ENCODE measurements around the gene DLGAP4. TPM values are rescaled to one million over a fixed set of nuclear protein-coding genes. Genes with fewer than 3 reads are reported as not detected.

Gene DLGAP4
- total RNA-seq, 5 donors from 2014 or later (not counting 1 experiment from before 2014, with no cell fraction given) = 36.4 to 54.4 (median 43.9) TPM

DNA sequence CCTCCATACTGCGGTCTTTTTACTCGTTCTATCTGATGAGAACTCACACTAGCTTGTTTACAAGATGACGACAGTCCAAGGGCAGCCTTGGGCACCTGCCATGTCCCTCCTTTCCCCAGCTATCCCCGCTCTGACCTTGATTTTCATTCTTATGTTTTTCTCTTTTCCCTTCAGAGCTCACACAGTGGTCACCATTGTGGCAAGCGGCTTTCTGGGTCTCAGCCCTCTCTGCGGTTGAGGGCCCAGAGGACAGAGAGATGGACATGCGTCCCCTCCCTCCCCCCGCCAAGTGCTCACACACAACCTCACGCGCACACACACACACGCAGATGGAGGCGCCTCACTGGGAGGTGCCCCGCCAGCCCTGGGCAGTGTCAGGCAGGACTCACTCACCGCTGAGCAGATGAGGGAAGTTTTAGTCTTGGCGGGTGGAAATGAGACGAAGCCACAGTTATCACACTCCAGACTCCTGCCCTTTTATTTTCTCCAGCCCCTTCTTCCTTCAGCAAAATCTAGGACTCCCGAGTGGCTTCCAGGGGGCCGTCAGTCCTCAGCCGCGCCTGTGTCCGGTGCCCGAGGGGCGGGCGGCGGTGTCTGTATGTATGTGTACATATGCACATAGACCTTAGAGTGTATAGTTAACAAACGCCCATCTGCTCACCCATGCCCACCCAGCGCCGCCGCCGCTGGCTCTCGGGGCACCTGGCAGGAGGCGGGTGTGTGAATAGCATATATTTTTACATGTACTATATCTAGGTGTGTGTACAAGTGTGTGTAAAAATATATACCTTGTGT is 221.4 kb downstream of the DLGAP4 start:
- Mint-ChIP-seq H3K27ac (no peak overlapping the region), H3K4me3 (no peak overlapping the region), H3K9me3 (no peaks in the 10 kb centered on the region), H3K36me3 (peaks cover 26% of the 10 kb centered on the region), H3K4me1 (no peaks in the 10 kb centered on the region), H3K27me3 (no peaks in the 10 kb centered on the region)
- ATAC-seq (replicated peaks in 1 of 4) (no peak), DNase-seq (no peak)
- CTCF ChIA-PET = interaction anchor here in 1 of 2 donors (0.6 kb wide), 1 partner anchor 14 kb away, joined by 3 read pairs; no protein-coding TSS in a partner anchor
- Histone ChIP-seq H3K4me3 (ENCODE audit: control insufficient read depth in 1 of 2, extremely low read depth in 1 of 2, low read length in 1 of 2) (no peak overlapping the region), H3K4me1 (ENCODE audit: control insufficient read depth in 1 of 2, extremely low read depth in 1 of 2, insufficient read depth in 2 of 2, low read length in 2 of 2) (no peaks in the 10 kb centered on the region), H3K27me3 (replicated peaks in 1 of 2; ENCODE audit: control insufficient read depth in 2 of 2, extremely low read depth in 1 of 2, insufficient read depth in 2 of 2, low read length in 1 of 2) (no peaks in the 10 kb centered on the region), H3K9me3 (no peaks in the 10 kb centered on the region), H3K27ac (ENCODE audit: low read length) (no peak overlapping the region), H3K36me3 (ENCODE audit: control insufficient read depth in 2 of 2, extremely low read depth in 1 of 2, insufficient read depth in 1 of 2, low read length in 1 of 2) (peaks cover 20 to 39% of the 10 kb centered on the region in 2 donors)
- WGBS (ENCODE audit: insufficient coverage) = 97% methylated on average over 9 of the region's 32 CpGs
- POLR2A ChIA-PET = interaction anchor here (0.5 to 0.6 kb wide), 2 partner anchors 42 to 75 kb away, joined by 3 read pairs; no protein-coding TSS in a partner anchor

DNA sequence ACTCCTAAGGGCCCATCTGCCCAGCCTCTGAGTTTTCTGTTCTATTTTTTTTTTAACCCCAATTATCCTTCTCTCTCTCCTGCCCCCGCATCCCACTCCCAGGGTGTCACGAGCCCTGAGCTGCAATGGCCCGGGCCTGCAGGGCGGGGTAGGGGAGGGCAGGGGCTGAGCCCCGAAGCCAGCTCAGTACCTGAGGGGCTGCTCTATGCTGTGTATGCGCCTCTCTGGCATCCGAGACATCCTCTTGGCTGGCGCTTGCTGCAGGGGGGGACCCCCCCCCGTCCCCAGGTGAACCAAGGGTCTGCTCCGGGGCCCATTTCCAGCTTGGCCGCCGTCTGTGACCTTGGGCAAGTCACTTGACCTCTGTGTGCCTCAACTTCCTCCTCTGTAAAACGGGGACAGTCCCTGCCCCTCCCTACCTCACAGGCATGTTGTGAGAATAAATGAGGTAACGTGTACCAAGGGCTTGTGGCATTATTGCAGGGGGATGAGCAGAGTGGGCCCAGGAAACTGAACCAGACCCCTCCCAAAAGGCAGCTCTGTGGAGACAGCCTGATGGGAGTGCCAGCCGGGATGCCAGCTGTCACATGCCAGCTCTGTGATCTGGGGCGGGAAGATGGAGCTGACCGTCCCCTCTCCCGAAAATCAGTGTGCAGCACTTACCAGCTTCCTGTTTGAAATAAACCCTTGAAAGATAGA is 222.2 kb downstream of the DLGAP4 start:
- WGBS (ENCODE audit: insufficient coverage) = 90% methylated on average over 11 of the region's 18 CpGs
- Mint-ChIP-seq H3K36me3 (peaks cover 26% of the 10 kb centered on the region), H3K27ac (no peak overlapping the region), H3K9me3 (no peaks in the 10 kb centered on the region), H3K27me3 (no peaks in the 10 kb centered on the region), H3K4me3 (no peak overlapping the region), H3K4me1 (no peaks in the 10 kb centered on the region)
- DNase-seq (no peak), ATAC-seq (replicated peaks in 1 of 4) (peak in 1 of 4 experiments; percentile 27)
- Histone ChIP-seq H3K27me3 (replicated peaks in 1 of 2; ENCODE audit: control insufficient read depth in 2 of 2, extremely low read depth in 1 of 2, insufficient read depth in 2 of 2, low read length in 1 of 2) (no peaks in the 10 kb centered on the region), H3K27ac (ENCODE audit: low read length) (no peak overlapping the region), H3K4me3 (ENCODE audit: control insufficient read depth in 1 of 2, extremely low read depth in 1 of 2, low read length in 1 of 2) (no peak overlapping the region), H3K36me3 (ENCODE audit: control insufficient read depth in 2 of 2, extremely low read depth in 1 of 2, insufficient read depth in 1 of 2, low read length in 1 of 2) (peaks cover 20 to 37% of the 10 kb centered on the region in 2 donors), H3K9me3 (no peaks in the 10 kb centered on the region), H3K4me1 (ENCODE audit: control insufficient read depth in 1 of 2, extremely low read depth in 1 of 2, insufficient read depth in 2 of 2, low read length in 2 of 2) (no peaks in the 10 kb centered on the region)
- CTCF ChIA-PET = no interaction called here
- POLR2A ChIA-PET = no interaction called here

- H3K27ac Mint-ChIP-seq = peak overlapping the region in 1 of 2 donors; percentile 51
- POLR2A ChIA-PET = no interaction called here
- no peaks in the 10 kb centered on the region for H3K27me3 Mint-ChIP-seq
- Histone ChIP-seq H3K36me3 (ENCODE audit: control insufficient read depth in 2 of 2, extremely low read depth in 1 of 2, insufficient read depth in 1 of 2, low read length in 1 of 2) (peaks cover 20 to 33% of the 10 kb centered on the region in 2 donors), H3K9me3 (no peaks in the 10 kb centered on the region), H3K27me3 (replicated peaks in 1 of 2; ENCODE audit: control insufficient read depth in 2 of 2, extremely low read depth in 1 of 2, insufficient read depth in 2 of 2, low read length in 1 of 2) (no peaks in the 10 kb centered on the region), H3K4me1 (ENCODE audit: control insufficient read depth in 1 of 2, extremely low read depth in 1 of 2, insufficient read depth in 2 of 2, low read length in 2 of 2) (no peaks in the 10 kb centered on the region), H3K4me3 (ENCODE audit: control insufficient read depth in 1 of 2, extremely low read depth in 1 of 2, low read length in 1 of 2) (no peak overlapping the region), H3K27ac (ENCODE audit: low read length) (no peak overlapping the region)
- H3K4me3 Mint-ChIP-seq = no peak overlapping the region
- ATAC-seq (replicated peaks in 1 of 4) (no peak), DNase-seq (no peak)
- H3K4me1 Mint-ChIP-seq = no peaks in the 10 kb centered on the region
- no peaks in the 10 kb centered on the region for H3K9me3 Mint-ChIP-seq
- peaks cover 25% of the 10 kb centered on the region for H3K36me3 Mint-ChIP-seq
- WGBS (ENCODE audit: insufficient coverage) = 85% methylated on average over 6 of the region's 14 CpGs
- CTCF ChIA-PET = no interaction called here
Measured at GRCh38 chr20:36528875-36529417, 222.8 kb downstream of the DLGAP4 start.

- Mint-ChIP-seq H3K4me3 (no peak overlapping the region), H3K4me1 (no peaks in the 10 kb centered on the region), H3K36me3 (peaks cover 10% of the 10 kb centered on the region), H3K9me3 (no peaks in the 10 kb centered on the region), H3K27ac (no peak overlapping the region), H3K27me3 (no peaks in the 10 kb centered on the region)
- peaks cover 3% of the 10 kb centered on the region in 2 donors for H3K36me3 ChIP-seq (ENCODE audit: control insufficient read depth in 2 of 2, extremely low read depth in 1 of 2, insufficient read depth in 1 of 2, low read length in 1 of 2)
- 86% methylated on average over 6 of the region's 10 CpGs for WGBS (ENCODE audit: insufficient coverage)
- no peaks in the 10 kb centered on the region for H3K9me3 ChIP-seq
- ChIA-PET CTCF (no interaction called here), POLR2A (no interaction called here)
- ATAC-seq (replicated peaks in 1 of 4) (no peak), DNase-seq (no peak)
- no peak overlapping the region for H3K4me3 ChIP-seq (ENCODE audit: control insufficient read depth in 1 of 2, extremely low read depth in 1 of 2, low read length in 1 of 2)
- no peaks in the 10 kb centered on the region for H3K27me3 ChIP-seq (replicated peaks in 1 of 2; ENCODE audit: control insufficient read depth in 2 of 2, extremely low read depth in 1 of 2, insufficient read depth in 2 of 2, low read length in 1 of 2)
- no peak overlapping the region for H3K27ac ChIP-seq (ENCODE audit: low read length)
- H3K4me1 ChIP-seq (ENCODE audit: control insufficient read depth in 1 of 2, extremely low read depth in 1 of 2, insufficient read depth in 2 of 2, low read length in 2 of 2) = no peaks in the 10 kb centered on the region
Measured at GRCh38 chr20:36532388-36532787, 226.2 kb downstream of the DLGAP4 start.

DNA sequence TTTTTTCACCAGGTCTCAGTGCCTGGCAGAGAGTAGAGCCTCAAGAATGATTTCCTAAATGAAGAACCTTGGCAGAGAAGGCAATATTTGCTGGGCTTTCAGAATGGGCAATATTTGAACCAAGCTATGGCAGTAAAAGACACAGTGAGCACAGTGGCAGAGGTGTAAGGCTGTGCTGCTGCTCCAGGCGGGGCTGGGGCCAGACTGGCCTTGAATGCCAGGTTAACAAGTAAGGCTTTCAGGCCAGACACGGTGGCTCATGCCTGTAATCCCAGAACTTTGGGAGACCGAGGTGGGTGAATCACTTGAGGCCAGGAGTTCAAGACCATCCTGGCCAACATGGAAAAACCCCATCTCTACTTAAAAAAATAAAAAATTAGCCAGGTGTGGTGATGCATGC is 226.7 kb downstream of the DLGAP4 start:
- WGBS (ENCODE audit: insufficient coverage) = 75% methylated on average over 1 of the region's 3 CpGs
- ATAC-seq (replicated peaks in 1 of 4) (no peak), DNase-seq (no peak)
- Histone ChIP-seq H3K9me3 (no peaks in the 10 kb centered on the region), H3K27ac (ENCODE audit: low read length) (no peak overlapping the region), H3K36me3 (ENCODE audit: control insufficient read depth in 2 of 2, extremely low read depth in 1 of 2, insufficient read depth in 1 of 2, low read length in 1 of 2) (no peaks in the 10 kb centered on the region), H3K4me3 (ENCODE audit: control insufficient read depth in 1 of 2, extremely low read depth in 1 of 2, low read length in 1 of 2) (no peak overlapping the region), H3K27me3 (replicated peaks in 1 of 2; ENCODE audit: control insufficient read depth in 2 of 2, extremely low read depth in 1 of 2, insufficient read depth in 2 of 2, low read length in 1 of 2) (no peaks in the 10 kb centered on the region), H3K4me1 (ENCODE audit: control insufficient read depth in 1 of 2, extremely low read depth in 1 of 2, insufficient read depth in 2 of 2, low read length in 2 of 2) (no peaks in the 10 kb centered on the region)
- ChIA-PET POLR2A (no interaction called here), CTCF (no interaction called here)
- Mint-ChIP-seq H3K9me3 (no peaks in the 10 kb centered on the region), H3K27me3 (no peaks in the 10 kb centered on the region), H3K4me1 (no peaks in the 10 kb centered on the region), H3K27ac (no peak overlapping the region), H3K36me3 (peaks cover 5% of the 10 kb centered on the region), H3K4me3 (no peak overlapping the region)

- POLR2A ChIA-PET = no interaction called here
- H3K4me1 Mint-ChIP-seq = peaks cover 0 to 3% (median 2%) of the 10 kb centered on the region in 3 donors
- no peaks in the 10 kb centered on the region for H3K36me3 Mint-ChIP-seq
Measured at GRCh38 chr20:36538026-36538722, 232.0 kb downstream of the DLGAP4 start.

More at GRCh38 chr20:36538026-36538722, 232.0 kb downstream of the DLGAP4 start:
- 89% methylated on average over 8 of the region's 11 CpGs for WGBS (ENCODE audit: insufficient coverage)
- Histone ChIP-seq H3K36me3 (ENCODE audit: control insufficient read depth in 2 of 2, extremely low read depth in 1 of 2, insufficient read depth in 1 of 2, low read length in 1 of 2) (no peaks in the 10 kb centered on the region), H3K27ac (ENCODE audit: low read length) (no peak overlapping the region), H3K9me3 (no peaks in the 10 kb centered on the region), H3K4me1 (ENCODE audit: control insufficient read depth in 1 of 2, extremely low read depth in 1 of 2, insufficient read depth in 2 of 2, low read length in 2 of 2) (peaks cover 0 to 8% of the 10 kb centered on the region in 2 experiments), H3K27me3 (replicated peaks in 1 of 2; ENCODE audit: control insufficient read depth in 2 of 2, extremely low read depth in 1 of 2, insufficient read depth in 2 of 2, low read length in 1 of 2) (peaks cover 0 to 17% of the 10 kb centered on the region in 2 experiments), H3K4me3 (ENCODE audit: control insufficient read depth in 1 of 2, extremely low read depth in 1 of 2, low read length in 1 of 2) (no peak overlapping the region)
- Mint-ChIP-seq H3K4me3 (no peak overlapping the region), H3K27ac (no peak overlapping the region), H3K9me3 (no peaks in the 10 kb centered on the region), H3K27me3 (peaks cover 0 to 6% of the 10 kb centered on the region in 2 donors)
- no peak for DNase-seq
- ATAC-seq (replicated peaks in 1 of 4) = no peak
- CTCF ChIA-PET = no interaction called here
